Kidney tubule cell (primary cell): ENCODE measurements around the gene GPANK1.
"Not testable (repeated sequence)": the region's sequence is repeated elsewhere in the genome, so short reads cannot be mapped to it uniquely, and the experiment has no call there.

Experiments
- DNase-seq: peaks from one replicate; pipeline ENCODE4 v3.0.0-alpha.2; 2018; ENCODE audit warnings: low spot score

GPANK1 gene

DNA sequence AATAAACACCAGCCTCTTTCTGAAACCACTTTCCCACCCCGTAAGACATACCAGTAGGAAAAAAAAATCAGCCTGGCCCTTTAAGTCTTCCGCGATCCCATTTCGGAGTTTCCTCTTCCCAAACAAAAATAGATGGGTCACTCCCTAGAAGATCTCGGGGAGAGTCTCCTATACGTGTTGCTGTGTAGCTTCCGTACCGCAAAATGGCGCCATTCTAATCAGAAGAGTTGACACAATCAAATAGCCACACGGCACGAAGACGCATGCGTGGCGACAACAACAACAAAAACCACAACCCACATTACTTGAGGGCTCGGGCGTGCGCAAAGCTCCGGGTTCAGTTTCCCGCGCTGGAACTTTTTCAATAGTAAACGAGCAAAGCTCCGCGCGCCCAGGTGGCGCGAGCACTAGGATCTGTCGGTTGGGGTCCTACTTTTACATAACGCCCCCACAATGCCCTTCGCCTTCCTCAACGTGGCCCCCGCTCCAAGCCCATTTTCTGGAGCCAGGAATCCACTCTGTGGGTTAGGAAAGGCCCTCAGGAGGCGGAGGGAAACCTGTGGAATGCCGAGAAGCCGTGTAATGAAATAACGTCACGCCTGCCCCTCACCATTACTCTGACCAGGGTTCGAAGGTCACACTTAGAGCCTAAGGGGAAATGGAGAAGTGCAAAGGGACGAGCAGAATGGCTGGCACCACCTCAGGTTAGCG lies at the start of gene GPANK1:
Gene GPANK1, minus strand, starts transcription at position 208 of the 711 bp plus-strand sequence. CDS start 519 bp downstream, outside the sequence.
- DNase-seq, result peak; percentile 91

- no peak for DNase-seq
Observed at GRCh38 chr6:31713991-31714684, 49.3 kb upstream of the GPANK1 start.

DNA sequence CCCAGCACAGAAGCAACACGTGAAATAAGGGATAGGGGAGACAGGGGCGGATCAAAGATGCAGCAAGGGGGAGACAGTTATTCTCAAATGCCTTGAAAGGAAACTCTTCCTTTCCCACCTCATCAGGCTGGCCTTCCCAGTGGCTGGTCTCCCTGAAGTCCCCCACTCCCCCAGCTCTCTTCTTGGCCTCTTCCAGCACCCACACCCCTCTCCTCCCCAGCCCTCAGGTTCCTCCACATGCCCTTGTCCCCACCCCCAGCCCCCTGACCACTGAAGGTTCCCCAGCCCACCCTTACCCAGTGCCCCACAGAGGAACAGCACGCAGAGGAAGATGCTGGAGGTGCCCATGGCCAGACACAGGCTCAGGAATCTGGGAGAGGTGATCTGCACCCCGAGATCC lies 48.7 kb upstream of the GPANK1 start:
- no peak for DNase-seq

GRCh38 chr6:31712296-31712695 lies 47.5 kb upstream of the GPANK1 start:
- no peak for DNase-seq

DNA sequence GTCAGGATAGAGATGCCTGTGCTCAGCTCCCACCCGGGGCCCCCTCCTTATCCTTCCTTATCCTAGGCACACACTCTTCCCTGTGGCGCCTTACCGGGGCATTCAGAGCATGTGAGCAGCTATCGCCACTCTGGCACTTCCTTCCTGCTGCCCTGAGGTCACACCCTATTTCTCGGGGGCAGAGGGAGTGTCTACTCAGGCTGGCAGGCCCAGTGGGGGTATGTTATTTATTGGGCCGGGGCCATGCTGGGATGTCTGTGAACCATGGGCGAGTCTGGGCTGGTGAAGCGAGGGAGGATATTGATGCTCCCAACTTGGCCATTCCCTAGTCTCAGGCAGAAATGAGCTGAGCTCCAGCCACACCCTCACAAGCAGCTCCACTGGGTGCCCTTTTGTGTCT lies 46.4 kb upstream of the GPANK1 start:
- no peak for DNase-seq

GRCh38 chr6:31710523-31711219 lies 45.9 kb upstream of the GPANK1 start:
- DNase-seq, result no peak

DNA sequence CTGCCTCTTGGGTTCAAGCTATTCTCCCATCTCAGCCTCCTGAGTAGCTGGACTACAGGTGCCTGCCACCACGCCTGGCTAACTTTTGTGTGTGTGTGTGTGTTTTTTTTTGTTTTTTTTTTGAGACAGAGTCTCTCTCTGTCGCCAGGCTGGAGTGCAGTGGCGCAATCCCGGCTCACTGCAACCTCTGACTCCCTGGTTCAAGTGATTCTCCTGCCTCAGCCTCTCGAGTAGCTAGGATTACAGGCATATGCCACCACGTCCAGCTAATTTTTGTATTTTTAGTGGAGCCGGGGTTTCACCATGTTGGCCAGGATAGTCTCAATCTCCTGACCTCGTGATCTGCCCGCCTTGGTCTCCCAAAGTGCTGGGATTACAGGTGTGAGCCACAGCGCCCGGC lies 44.4 kb upstream of the GPANK1 start:
- not testable (repeated sequence) for DNase-seq

- DNase-seq, result no peak
Observed at GRCh38 chr6:31708224-31708623, 43.4 kb upstream of the GPANK1 start.

DNA sequence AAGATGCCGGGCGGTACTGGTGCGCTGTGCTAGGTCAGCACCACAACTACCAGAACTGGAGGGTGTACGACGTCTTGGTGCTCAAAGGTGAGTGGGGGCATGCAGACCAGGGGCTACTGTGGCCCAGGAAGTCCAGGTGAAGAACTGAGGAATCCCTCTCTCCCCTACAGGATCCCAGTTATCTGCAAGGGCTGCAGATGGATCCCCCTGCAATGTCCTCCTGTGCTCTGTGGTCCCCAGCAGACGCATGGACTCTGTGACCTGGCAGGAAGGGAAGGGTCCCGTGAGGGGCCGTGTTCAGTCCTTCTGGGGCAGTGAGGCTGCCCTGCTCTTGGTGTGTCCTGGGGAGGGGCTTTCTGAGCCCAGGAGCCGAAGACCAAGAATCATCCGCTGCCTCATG lies 42.9 kb upstream of the GPANK1 start:
- no peak for DNase-seq

GRCh38 chr6:31706599-31706998 lies 41.8 kb upstream of the GPANK1 start, which contains the start of gene LY6G6F:
TSS of gene LY6G6F (plus strand) at chr6:31706866. CDS start at chr6:31706907, 41 bp downstream.
- no peak for DNase-seq

DNA sequence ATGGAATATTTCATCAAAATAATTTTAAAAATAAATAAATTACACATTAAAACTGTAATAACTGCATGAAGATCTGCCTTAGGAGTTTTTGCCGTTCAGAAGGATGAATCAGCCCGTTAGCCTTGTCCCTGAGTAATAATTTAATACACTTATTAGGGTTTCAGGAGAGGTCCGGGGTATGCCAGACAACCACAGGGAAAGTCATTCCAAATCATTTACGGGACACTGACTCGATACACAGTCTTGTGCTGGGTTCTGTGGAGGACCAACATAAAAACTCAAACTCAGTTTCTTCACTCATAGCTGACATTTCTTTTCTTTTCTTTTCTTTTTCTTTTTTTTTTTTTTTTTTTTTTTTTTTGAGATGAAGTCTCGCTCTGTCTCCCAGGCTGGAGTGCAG lies 41.1 kb upstream of the GPANK1 start:
- no peak for DNase-seq

DNA sequence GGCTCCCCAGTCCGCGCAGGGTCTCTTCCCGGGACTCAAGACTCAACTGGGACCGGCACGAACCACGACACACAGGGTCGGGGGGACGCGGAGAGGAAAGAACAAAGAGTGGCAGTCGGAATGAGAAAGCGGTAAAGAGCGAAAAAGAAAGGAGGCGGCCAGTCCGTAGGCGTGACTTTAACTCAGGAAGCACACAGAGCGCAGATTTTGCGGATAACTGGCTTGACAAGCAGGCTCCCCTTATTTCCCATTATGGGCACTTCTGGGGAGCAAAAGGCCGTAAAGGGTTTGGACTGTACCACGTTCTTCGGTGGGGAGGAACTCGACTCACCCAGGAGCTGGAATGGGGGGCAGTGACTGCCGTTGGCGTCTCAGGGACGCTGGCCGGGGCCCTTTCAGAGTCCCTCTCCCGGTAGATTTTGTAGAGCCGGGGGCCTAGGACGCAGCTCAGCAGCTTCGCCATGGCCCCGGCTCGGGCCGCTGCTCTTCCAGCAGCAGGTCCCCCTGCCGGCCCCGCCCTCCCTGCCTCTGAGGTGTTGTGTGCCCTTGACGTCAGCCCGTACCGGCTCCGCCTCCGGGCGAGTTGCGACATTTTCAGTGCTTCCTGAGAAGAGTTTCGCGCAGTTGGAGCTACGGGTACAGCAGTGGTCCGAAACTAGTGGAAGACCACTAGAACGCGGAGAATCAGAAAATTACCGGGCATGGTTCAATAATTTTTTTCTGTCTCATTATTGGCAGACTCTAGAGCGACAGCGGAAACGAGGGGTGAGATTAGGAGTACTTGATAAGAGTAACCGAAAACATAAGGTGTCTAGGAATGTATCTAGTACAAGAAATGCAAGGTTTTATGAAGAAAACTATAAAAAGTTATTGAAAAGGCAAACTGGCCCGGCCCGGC lies 38.3 kb upstream of the GPANK1 start, which contains the start of gene ABHD16A:
Gene ABHD16A, minus strand, starts transcription at position 506 of the 898 bp plus-strand sequence. Its CDS starts 43 bp downstream, at position 463.
- peak; percentile 97 for DNase-seq

- no peak for DNase-seq
Observed at GRCh38 chr6:31702405-31702818, 37.6 kb upstream of the GPANK1 start.

GRCh38 chr6:31701666-31702404 lies 37.0 kb upstream of the GPANK1 start:
- DNase-seq, result peak; percentile 13

GRCh38 chr6:31700740-31701401 lies 36.1 kb upstream of the GPANK1 start:
- no peak for DNase-seq

DNA sequence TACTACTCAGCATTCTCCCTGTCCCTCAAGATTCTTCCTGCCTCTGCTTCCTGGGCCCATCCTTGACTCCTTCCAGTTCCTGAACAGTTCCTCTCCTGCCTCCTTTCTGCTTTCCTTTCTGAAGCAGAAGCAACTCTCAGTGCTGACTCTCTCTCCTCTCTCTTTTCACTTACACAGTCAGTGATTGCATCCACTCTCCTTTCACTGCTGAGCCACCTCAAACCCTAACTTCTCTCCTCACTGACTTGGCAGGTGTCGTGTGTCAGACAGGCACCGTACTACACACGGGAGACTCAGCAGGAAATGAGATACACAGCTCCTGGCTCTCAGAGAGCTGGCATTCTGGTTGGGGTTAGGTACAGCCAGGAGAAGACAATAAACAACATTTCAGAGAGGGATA lies 32.8 kb upstream of the GPANK1 start:
- peak; percentile 22 for DNase-seq

- DNase-seq, result no peak
Observed at GRCh38 chr6:31693535-31693934, 28.7 kb upstream of the GPANK1 start.

GRCh38 chr6:31692886-31693285 lies 28.1 kb upstream of the GPANK1 start:
- DNase-seq, result no peak

GRCh38 chr6:31692353-31692752 lies 27.6 kb upstream of the GPANK1 start:
- DNase-seq, result no peak

- no peak for DNase-seq
Observed at GRCh38 chr6:31691564-31692108, 26.8 kb upstream of the GPANK1 start.
